Gastrocnemius medialis (tissue), 4 donors: ENCODE results near the gene PPP4C. TPM values are rescaled to one million over a fixed set of nuclear protein-coding genes. Genes with fewer than 3 reads are reported as not detected.

Experiments used
- ATAC-seq, 2 donors: fragments of 150-250 bp; one replicate each; pipeline ENCODE4 v1.9.1; 2016
- DNase-seq, 2 donors: peaks; one replicate each; pipeline ENCODE4 v3.0.0-alpha.2; 2019
- H3K27ac ChIP-seq, 4 donors: fragments of 200-600 bp; sonication (generic); 1 replicate in 1 of 4; 2 replicates in 3 of 4; pipeline ENCODE4 v1.5.1; 2016 to 2018; ENCODE audit warnings: mild to moderate bottlenecking in 2 of 4, moderate library complexity in 1 of 4
- H3K27me3 ChIP-seq, 3 donors: fragments of 200-600 bp; sonication (generic) in 2 of 3; 1 replicate in 1 of 3; 2 replicates in 2 of 3; pipeline versions ENCODE4 v1.5.1 to v1.6.0; 2016 to 2019; ENCODE audit warnings: mild to moderate bottlenecking in 1 of 3, moderate library complexity in 1 of 3
- H3K36me3 ChIP-seq, 2 donors: fragments of 200-600 bp; sonication (generic) in 1 of 2; one replicate each; pipeline ENCODE4 v1.5.1; 2017 to 2018
- H3K4me1 ChIP-seq, 2 donors: fragments of 200-600 bp; sonication (generic) in 1 of 2; one replicate each; pipeline ENCODE4 v1.5.1; 2016 to 2017; ENCODE audit warnings: mild to moderate bottlenecking in 2 of 2
- H3K4me3 ChIP-seq, 4 donors: fragments of 200-600 bp; sonication (generic) in 3 of 4; 1 replicate in 1 of 4; 2 replicates in 3 of 4; pipeline ENCODE4 v1.5.1; 2016 to 2019; ENCODE audit warnings: mild to moderate bottlenecking in 2 of 4
- H3K9me3 ChIP-seq, 3 donors: fragments of 200-600 bp; sonication (generic) in 2 of 3; 1 replicate in 1 of 3; 2 replicates in 2 of 3; pipeline ENCODE4 v1.5.1; 2016 to 2019
- CTCF ChIP-seq, 5 experiments: fragments of 450-650 bp in 3 of 5; fragments of 200-600 bp in 2 of 5; sonication (generic) in 2 of 5; IDR thresholded peaks in 4 of 5; conservative IDR thresholded peaks in 1 of 5; 1 replicate in 4 of 5; 2 replicates in 1 of 5; pipeline ENCODE4 v1.5.1; 2016 to 2019; ENCODE audit warnings: antibody characterized with exemption in 5 of 5, mild to moderate bottlenecking in 3 of 5, moderate library complexity in 3 of 5
- POLR2A ChIP-seq, 2 donors: fragments of 450-650 bp; IDR thresholded peaks; one replicate each; pipeline ENCODE4 v1.6.1; 2017; ENCODE audit warnings: antibody characterized with exemption in 2 of 2, mild to moderate bottlenecking in 2 of 2, moderate library complexity in 2 of 2
- in situ Hi-C, 4 donors: fragments of 200-750 bp; cut with MboI; loops; one replicate each; pipeline versions ENCODE4 v1.15.0 to v1.8.0; 2017; ENCODE audit warnings: low sequenced_read_pairs in 4 of 4
- intact Hi-C: fragments of 100-400 bp; cut with DNase I; formaldehyde crosslinking; loops from one replicate; pipeline ENCODE4 v1.15.1; 2023; ENCODE audit warnings: low total_unique reads
- total RNA-seq, 4 donors: library from RNA; depleted of rRNA; stranded (reverse); fragments of >200 nt; gene quantifications; one replicate each; pipeline versions ENCODE4 v1.1.0 to v1.2.3, GENCODE V29; 2016

The PPP4C gene
- total RNA-seq, 4 donors from 2014 or later = 23.8 to 64.3 (median 44.7) TPM

DNA sequence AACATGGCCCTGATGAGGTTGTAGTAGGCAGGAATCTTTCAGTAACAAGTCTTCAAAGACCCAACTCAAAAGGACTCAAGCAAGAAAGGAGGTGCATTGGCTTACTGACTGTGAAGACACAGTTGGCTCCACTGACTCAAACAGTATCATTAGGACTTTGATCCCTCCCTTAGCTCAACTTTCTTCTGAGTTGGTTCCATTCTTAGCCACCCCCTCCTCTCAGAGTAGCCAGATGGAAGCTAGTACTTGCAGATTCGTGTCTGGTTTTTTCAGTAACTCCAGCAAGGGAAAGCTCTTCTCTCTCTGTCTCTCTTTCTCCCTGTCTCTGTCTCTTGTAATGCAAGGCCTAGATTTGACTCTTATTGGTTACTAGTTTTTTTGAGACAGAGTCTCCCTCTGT lies 52.2 kb downstream of the PPP4C start:
- intact Hi-C loops (no loop called here), in situ Hi-C loops (no loop called here)
- no peaks in the 10 kb centered on the region for H3K36me3 ChIP-seq
- H3K27ac ChIP-seq = no peak overlapping the region
- peaks cover 0 to 7% of the 10 kb centered on the region in 2 donors for H3K4me1 ChIP-seq
- DNase-seq (no peak), ATAC-seq (no peak)
- H3K4me3 ChIP-seq = no peak overlapping the region
- no peaks in the 10 kb centered on the region for H3K27me3 ChIP-seq
- TF ChIP-seq CTCF (IDR thresholded peaks at IDR 0.05 in 4 of 5, conservative IDR thresholded peaks at IDR 0.05 in 1 of 5) = no peak
- TF ChIP-seq POLR2A (IDR thresholded peaks at IDR 0.05) = no peak
- H3K9me3 ChIP-seq = no peaks in the 10 kb centered on the region

- no peak for DNase-seq
- intact Hi-C loops (no loop called here), in situ Hi-C loops (no loop called here)
- no peak overlapping the region for H3K27ac ChIP-seq
- no peaks in the 10 kb centered on the region for H3K4me1 ChIP-seq
- ATAC-seq = no peak
- no peaks in the 10 kb centered on the region for H3K27me3 ChIP-seq
- no peak overlapping the region for H3K4me3 ChIP-seq
- no peak for TF ChIP-seq CTCF (IDR thresholded peaks at IDR 0.05 in 4 of 5, conservative IDR thresholded peaks at IDR 0.05 in 1 of 5)
- TF ChIP-seq POLR2A (IDR thresholded peaks at IDR 0.05) = no peak
- H3K36me3 ChIP-seq = no peaks in the 10 kb centered on the region
- H3K9me3 ChIP-seq = no peaks in the 10 kb centered on the region
Observed at GRCh38 chr16:30131869-30132475, 56.2 kb downstream of the PPP4C start.

- Histone ChIP-seq H3K4me1 (no peaks in the 10 kb centered on the region), H3K4me3 (no peak overlapping the region), H3K27me3 (no peaks in the 10 kb centered on the region), H3K9me3 (no peaks in the 10 kb centered on the region), H3K36me3 (no peaks in the 10 kb centered on the region), H3K27ac (no peak overlapping the region)
- intact Hi-C loops (no loop called here), in situ Hi-C loops (no loop called here)
- TF ChIP-seq POLR2A (IDR thresholded peaks at IDR 0.05) = no peak
- no peak for TF ChIP-seq CTCF (IDR thresholded peaks at IDR 0.05 in 4 of 5, conservative IDR thresholded peaks at IDR 0.05 in 1 of 5)
- ATAC-seq = no peak
- no peak for DNase-seq
Observed at GRCh38 chr16:30132591-30132990, 56.8 kb downstream of the PPP4C start.

Other genes with a start within 250 kb of the PPP4C start
- gene CDIPT, start 212.8 kb upstream of the PPP4C start, total RNA-seq = 10 to 100 TPM; 35.5 to 71.8 (median 55.7) TPM
- 1 to 10 TPM in 1 of 4 donors, under 1 TPM in 3; 0.20 to 1.7 (median 0.56) TPM for gene SEZ6L2, start 176.4 kb upstream of the PPP4C start, total RNA-seq
- gene ASPHD1, start 175.5 kb upstream of the PPP4C start, total RNA-seq = not detected
- 1 to 10 TPM; 3.7 to 8.6 (median 6.3) TPM for gene KCTD13, start 149.8 kb upstream of the PPP4C start, total RNA-seq
- 100 to 1,000 TPM in 1 of 4 donors, 10 to 100 TPM in 3; 48.1 to 120 (median 60.2) TPM for gene TMEM219, start 113.9 kb upstream of the PPP4C start, total RNA-seq
- 10 to 100 TPM; 15.9 to 31.0 (median 22.1) TPM for gene TAOK2, start 102.1 kb upstream of the PPP4C start, total RNA-seq
- gene HIRIP3, start 80.4 kb upstream of the PPP4C start, total RNA-seq = 10 to 100 TPM; 13.5 to 25.6 (median 17.2) TPM
- gene INO80E, start 79.8 kb upstream of the PPP4C start, total RNA-seq = 10 to 100 TPM; 45.4 to 74.8 (median 55.5) TPM
- gene DOC2A, start 65.0 kb upstream of the PPP4C start, total RNA-seq = not detected
- gene C16orf92, start 52.8 kb upstream of the PPP4C start, total RNA-seq = not detected
- gene TLCD3B, start 44.7 kb upstream of the PPP4C start, total RNA-seq = under 1 TPM in 1 of 4 donors, not detected in 3; 0.27 TPM
- over 10,000 TPM in 1 of 4 donors, 1,000 to 10,000 TPM in 3; 6,096 to 10,805 (median 7,093) TPM for gene ALDOA, start 10.2 kb upstream of the PPP4C start, total RNA-seq
- under 1 TPM; 0.29 to 0.92 (median 0.67) TPM for gene TBX6, start 15.9 kb downstream of the PPP4C start, total RNA-seq
- gene YPEL3, start 20.2 kb downstream of the PPP4C start, total RNA-seq = 100 to 1,000 TPM in 3 of 4 donors, 10 to 100 TPM in 1; 97.2 to 197 (median 154) TPM
- gene GDPD3, start 37.5 kb downstream of the PPP4C start, total RNA-seq = under 1 TPM in 2 of 4 donors, not detected in 2; 0.29 to 0.66 TPM
- gene MAPK3, start 47.2 kb downstream of the PPP4C start, total RNA-seq = 10 to 100 TPM; 28.6 to 48.7 (median 38.0) TPM
- gene CORO1A, start 107.6 kb downstream of the PPP4C start, total RNA-seq = 1 to 10 TPM in 3 of 4 donors, under 1 TPM in 1; 0.44 to 8.9 (median 5.8) TPM
- 100 to 1,000 TPM in 3 of 4 donors, 10 to 100 TPM in 1; 96.7 to 228 (median 140) TPM for gene BOLA2B, start 117.7 kb downstream of the PPP4C start, total RNA-seq
- 100 to 1,000 TPM in 1 of 4 donors, 10 to 100 TPM in 3; 23.6 to 103 (median 45.7) TPM for gene SLX1A, start 117.9 kb downstream of the PPP4C start, total RNA-seq
- gene SULT1A3, start 123.3 kb downstream of the PPP4C start, total RNA-seq = 10 to 100 TPM in 1 of 4 donors, 1 to 10 TPM in 2, not detected in 1; 4.9 to 11.3 (median 9.2) TPM
- gene NPIPB13, start 172.5 kb downstream of the PPP4C start, total RNA-seq = 10 to 100 TPM in 1 of 4 donors, 1 to 10 TPM in 1, under 1 TPM in 2; 0.62 to 10.4 (median 0.91) TPM